ENCODE measurements around the gene WDR83.

DNA sequence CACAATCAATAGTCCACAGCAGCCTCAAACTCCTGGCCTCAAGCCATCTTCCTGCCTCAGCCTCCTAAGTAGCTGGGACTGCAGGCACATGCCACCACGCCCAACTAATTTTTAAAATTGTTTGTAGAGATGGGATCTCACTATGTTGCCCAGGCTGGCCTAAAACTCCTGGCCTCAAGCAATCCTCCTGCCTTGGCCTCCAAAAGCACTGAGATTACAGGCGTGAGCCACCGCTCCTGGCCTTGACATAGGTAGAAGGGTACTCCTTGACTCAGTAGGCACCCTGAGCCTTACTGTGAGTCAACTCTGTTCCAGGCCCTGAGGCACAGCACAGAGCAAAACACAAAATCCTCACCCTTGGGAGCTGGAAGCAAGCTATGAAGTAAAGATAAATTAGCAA is 49.3 kb downstream of the WDR83 start:
- TF ChIP-seq, protein P1, sequence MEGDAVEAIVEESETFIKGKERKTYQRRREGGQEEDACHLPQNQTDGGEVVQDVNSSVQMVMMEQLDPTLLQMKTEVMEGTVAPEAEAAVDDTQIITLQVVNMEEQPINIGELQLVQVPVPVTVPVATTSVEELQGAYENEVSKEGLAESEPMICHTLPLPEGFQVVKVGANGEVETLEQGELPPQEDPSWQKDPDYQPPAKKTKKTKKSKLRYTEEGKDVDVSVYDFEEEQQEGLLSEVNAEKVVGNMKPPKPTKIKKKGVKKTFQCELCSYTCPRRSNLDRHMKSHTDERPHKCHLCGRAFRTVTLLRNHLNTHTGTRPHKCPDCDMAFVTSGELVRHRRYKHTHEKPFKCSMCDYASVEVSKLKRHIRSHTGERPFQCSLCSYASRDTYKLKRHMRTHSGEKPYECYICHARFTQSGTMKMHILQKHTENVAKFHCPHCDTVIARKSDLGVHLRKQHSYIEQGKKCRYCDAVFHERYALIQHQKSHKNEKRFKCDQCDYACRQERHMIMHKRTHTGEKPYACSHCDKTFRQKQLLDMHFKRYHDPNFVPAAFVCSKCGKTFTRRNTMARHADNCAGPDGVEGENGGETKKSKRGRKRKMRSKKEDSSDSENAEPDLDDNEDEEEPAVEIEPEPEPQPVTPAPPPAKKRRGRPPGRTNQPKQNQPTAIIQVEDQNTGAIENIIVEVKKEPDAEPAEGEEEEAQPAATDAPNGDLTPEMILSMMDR (IDR thresholded peaks at IDR 0.05; ENCODE audit: poor library complexity), result no peak
- TF ChIP-seq EZH2 (IDR thresholded peaks at IDR 0.05; ENCODE audit: borderline replicate concordance), result no peak

Data from hepatocyte (in vitro differentiated cells).